Activated CD8-positive, alpha-beta memory T cell treated with anti-CD3 and anti-CD28 coated beads, Interleukin-2, amount 50 U/mL, for 24 hours (primary cell): ENCODE measurements around the gene S100A8.

Experiments used
- DNase-seq: peaks from one replicate; pipeline ENCODE4 v3.0.0-alpha.2; 2020; ENCODE audit errors: extremely low read depth

S100A8 gene

GRCh38 chr1:153389973-153390879 is 647 bp downstream of the S100A8 start:
- DNase-seq: no peak

- DNase-seq: no peak
Observed at GRCh38 chr1:153389401-153389800, 1.5 kb downstream of the S100A8 start.

- no peak for DNase-seq
Observed at GRCh38 chr1:153387785-153388184, 3.1 kb downstream of the S100A8 start.

- DNase-seq: no peak
Observed at GRCh38 chr1:153387001-153387400, 3.9 kb downstream of the S100A8 start.

- no peak for DNase-seq
Observed at GRCh38 chr1:153386500-153386901, 4.4 kb downstream of the S100A8 start.

GRCh38 chr1:153384958-153385580 is 5.8 kb downstream of the S100A8 start:
- no peak for DNase-seq

GRCh38 chr1:153380711-153381110 is 10.2 kb downstream of the S100A8 start:
- DNase-seq: no peak

- no peak for DNase-seq
Observed at GRCh38 chr1:153379591-153379990, 11.3 kb downstream of the S100A8 start.

GRCh38 chr1:153375511-153375910 is 15.4 kb downstream of the S100A8 start, which contains the start of gene S100A12:
Gene S100A12, minus strand, starts transcription at chr1:153375621. Its CDS starts 1,029 bp downstream, at chr1:153374592.
- no peak for DNase-seq

- no peak for DNase-seq
Observed at GRCh38 chr1:153374071-153374470, 16.8 kb downstream of the S100A8 start.

GRCh38 chr1:153372571-153372970 is 18.3 kb downstream of the S100A8 start:
- DNase-seq: no peak

- no peak for DNase-seq
Observed at GRCh38 chr1:153371231-153371630, 19.6 kb downstream of the S100A8 start.

GRCh38 chr1:153370146-153370545 is 20.7 kb downstream of the S100A8 start:
- no peak for DNase-seq

GRCh38 chr1:153368495-153368894 is 22.4 kb downstream of the S100A8 start:
- DNase-seq: no peak

GRCh38 chr1:153367090-153367489 is 23.8 kb downstream of the S100A8 start:
- DNase-seq: no peak

- DNase-seq: no peak
Observed at GRCh38 chr1:153366261-153366660, 24.6 kb downstream of the S100A8 start.

GRCh38 chr1:153365696-153366095 is 25.2 kb downstream of the S100A8 start:
- no peak for DNase-seq

- no peak for DNase-seq
Observed at GRCh38 chr1:153364766-153365666, 25.9 kb downstream of the S100A8 start.

- DNase-seq: no peak
Observed at GRCh38 chr1:153364156-153364555, 26.7 kb downstream of the S100A8 start.

GRCh38 chr1:153363641-153364040 is 27.2 kb downstream of the S100A8 start:
- no peak for DNase-seq

- DNase-seq: no peak
Observed at GRCh38 chr1:153362187-153362775, 28.6 kb downstream of the S100A8 start.
